ENCODE results near the gene CMTR2. TPM values are rescaled to one million over a fixed set of nuclear protein-coding genes. Genes with fewer than 3 reads are reported as not detected.
"Not testable (repeated sequence)": the region's sequence is repeated elsewhere in the genome, so short reads cannot be mapped to it uniquely, and the experiment has no call there.

CMTR2 gene, protein sequence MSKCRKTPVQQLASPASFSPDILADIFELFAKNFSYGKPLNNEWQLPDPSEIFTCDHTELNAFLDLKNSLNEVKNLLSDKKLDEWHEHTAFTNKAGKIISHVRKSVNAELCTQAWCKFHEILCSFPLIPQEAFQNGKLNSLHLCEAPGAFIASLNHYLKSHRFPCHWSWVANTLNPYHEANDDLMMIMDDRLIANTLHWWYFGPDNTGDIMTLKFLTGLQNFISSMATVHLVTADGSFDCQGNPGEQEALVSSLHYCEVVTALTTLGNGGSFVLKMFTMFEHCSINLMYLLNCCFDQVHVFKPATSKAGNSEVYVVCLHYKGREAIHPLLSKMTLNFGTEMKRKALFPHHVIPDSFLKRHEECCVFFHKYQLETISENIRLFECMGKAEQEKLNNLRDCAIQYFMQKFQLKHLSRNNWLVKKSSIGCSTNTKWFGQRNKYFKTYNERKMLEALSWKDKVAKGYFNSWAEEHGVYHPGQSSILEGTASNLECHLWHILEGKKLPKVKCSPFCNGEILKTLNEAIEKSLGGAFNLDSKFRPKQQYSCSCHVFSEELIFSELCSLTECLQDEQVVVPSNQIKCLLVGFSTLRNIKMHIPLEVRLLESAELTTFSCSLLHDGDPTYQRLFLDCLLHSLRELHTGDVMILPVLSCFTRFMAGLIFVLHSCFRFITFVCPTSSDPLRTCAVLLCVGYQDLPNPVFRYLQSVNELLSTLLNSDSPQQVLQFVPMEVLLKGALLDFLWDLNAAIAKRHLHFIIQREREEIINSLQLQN
- 18.8 TPM for total RNA-seq

GRCh38 chr16:71288890-71289731, at the start of gene CMTR2:
CMTR2 (minus strand) TSS chr16:71289402; CDS start chr16:71285920, 3,482 bp downstream.
- H3K27me3 ChIP-seq (ENCODE audit: insufficient read depth, low read length) = peaks cover 11% of the 10 kb centered on the region
- peaks cover 19% of the 10 kb centered on the region for H3K4me1 ChIP-seq (ENCODE audit: insufficient read depth, low read length)
- peak within 1 kb of the TSS; percentile 84 for H3K4me3 ChIP-seq (ENCODE audit: low read length)
- H3K9me3 ChIP-seq (ENCODE audit: low read depth, low read length) = no peaks in the 10 kb centered on the region

- Histone ChIP-seq H3K4me3 (ENCODE audit: low read length) (no peak overlapping the region), H3K27me3 (ENCODE audit: insufficient read depth, low read length) (no peaks in the 10 kb centered on the region), H3K4me1 (ENCODE audit: insufficient read depth, low read length) (no peaks in the 10 kb centered on the region), H3K9me3 (ENCODE audit: low read depth, low read length) (no peaks in the 10 kb centered on the region)
Observed at GRCh38 chr16:71338632-71339031, 49.4 kb upstream of the CMTR2 start.

- no peaks in the 10 kb centered on the region for H3K27me3 ChIP-seq (ENCODE audit: insufficient read depth, low read length)
- H3K4me1 ChIP-seq (ENCODE audit: insufficient read depth, low read length) = no peaks in the 10 kb centered on the region
- H3K4me3 ChIP-seq (ENCODE audit: low read length) = no peak overlapping the region
- no peaks in the 10 kb centered on the region for H3K9me3 ChIP-seq (ENCODE audit: low read depth, low read length)
Observed at GRCh38 chr16:71338193-71338592, 49.0 kb upstream of the CMTR2 start.

GRCh38 chr16:71337631-71338030, 48.4 kb upstream of the CMTR2 start:
- Histone ChIP-seq H3K9me3 (ENCODE audit: low read depth, low read length) (no peaks in the 10 kb centered on the region), H3K4me3 (ENCODE audit: low read length) (no peak overlapping the region), H3K4me1 (ENCODE audit: insufficient read depth, low read length) (no peaks in the 10 kb centered on the region), H3K27me3 (ENCODE audit: insufficient read depth, low read length) (no peaks in the 10 kb centered on the region)

DNA sequence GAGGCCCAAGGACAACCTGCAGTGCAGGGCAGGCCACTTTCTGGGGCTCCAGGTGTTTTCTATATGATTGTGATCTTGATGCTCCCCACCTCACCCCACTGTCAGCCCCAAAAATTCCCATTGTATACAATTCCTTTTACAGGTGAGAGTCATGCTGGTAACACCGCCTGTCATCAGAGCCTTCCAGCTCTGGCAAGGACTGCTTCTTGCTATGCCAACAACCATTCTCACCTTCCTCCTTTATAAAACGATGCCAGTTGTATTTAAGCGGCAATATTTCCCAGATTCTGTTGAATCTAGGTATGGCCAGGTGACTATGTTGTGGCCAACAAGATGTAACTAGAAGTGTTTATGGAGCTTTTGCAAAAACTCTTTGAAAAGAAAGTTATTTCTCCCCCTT, 38.9 kb upstream of the CMTR2 start:
- H3K9me3 ChIP-seq (ENCODE audit: low read depth, low read length) = no peaks in the 10 kb centered on the region
- H3K4me1 ChIP-seq (ENCODE audit: insufficient read depth, low read length) = no peaks in the 10 kb centered on the region
- H3K4me3 ChIP-seq (ENCODE audit: low read length) = no peak overlapping the region
- peaks cover 3% of the 10 kb centered on the region for H3K27me3 ChIP-seq (ENCODE audit: insufficient read depth, low read length)

DNA sequence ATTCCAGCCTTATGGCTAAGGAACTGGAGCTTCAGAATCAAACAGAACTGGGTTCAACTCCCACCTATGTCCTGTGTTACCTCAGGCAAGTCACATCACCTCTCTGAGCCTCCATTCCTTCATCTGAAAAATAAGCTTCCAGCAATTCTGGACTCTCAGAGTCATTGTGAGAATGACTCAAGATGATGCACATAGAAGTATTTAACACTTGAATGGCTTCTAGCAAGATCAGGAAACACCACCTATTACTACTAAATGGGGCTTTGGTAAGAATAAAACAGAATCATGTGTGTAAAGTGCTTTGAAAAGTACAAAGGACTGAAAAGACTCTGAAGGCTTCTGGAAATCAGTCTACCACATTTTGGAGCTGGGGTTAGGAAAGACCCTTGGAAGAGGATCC, 38.5 kb upstream of the CMTR2 start:
- Histone ChIP-seq H3K9me3 (ENCODE audit: low read depth, low read length) (no peaks in the 10 kb centered on the region), H3K4me1 (ENCODE audit: insufficient read depth, low read length) (no peaks in the 10 kb centered on the region), H3K27me3 (ENCODE audit: insufficient read depth, low read length) (peaks cover 3% of the 10 kb centered on the region), H3K4me3 (ENCODE audit: low read length) (no peak overlapping the region)

DNA sequence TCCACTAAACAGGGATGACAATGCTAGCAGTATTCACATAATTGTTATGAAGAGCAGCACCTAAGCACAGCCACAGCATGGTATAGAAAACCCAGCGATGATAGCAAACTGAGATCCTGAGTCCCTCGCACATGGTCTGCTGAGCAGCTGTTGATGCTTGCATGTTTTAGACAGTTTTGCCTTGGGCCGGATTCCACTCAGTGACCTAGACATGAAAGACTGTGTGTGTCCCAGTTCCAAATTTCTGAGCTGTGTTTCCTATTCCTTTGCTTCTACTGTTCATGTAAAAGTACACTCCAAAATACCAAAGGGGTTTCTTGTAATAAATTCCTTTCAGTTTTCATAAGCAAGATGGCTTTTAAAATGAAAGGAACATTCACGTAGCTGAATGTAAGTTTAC, 30.8 kb upstream of the CMTR2 start:
- H3K9me3 ChIP-seq (ENCODE audit: low read depth, low read length) = no peaks in the 10 kb centered on the region
- no peaks in the 10 kb centered on the region for H3K4me1 ChIP-seq (ENCODE audit: insufficient read depth, low read length)
- H3K4me3 ChIP-seq (ENCODE audit: low read length) = no peak overlapping the region
- H3K27me3 ChIP-seq (ENCODE audit: insufficient read depth, low read length) = peaks cover 3% of the 10 kb centered on the region

GRCh38 chr16:71315269-71315668, 26.1 kb upstream of the CMTR2 start:
- Histone ChIP-seq H3K27me3 (ENCODE audit: insufficient read depth, low read length) (peaks cover 7% of the 10 kb centered on the region), H3K4me1 (ENCODE audit: insufficient read depth, low read length) (no peaks in the 10 kb centered on the region), H3K9me3 (ENCODE audit: low read depth, low read length) (no peaks in the 10 kb centered on the region), H3K4me3 (ENCODE audit: low read length) (no peak overlapping the region)

- H3K4me3 ChIP-seq (ENCODE audit: low read length); H3K9me3 ChIP-seq (ENCODE audit: low read depth, low read length); H3K4me1 ChIP-seq (ENCODE audit: insufficient read depth, low read length): not testable (repeated sequence)
- H3K27me3 ChIP-seq (ENCODE audit: insufficient read depth, low read length) = peaks cover 11% of the 10 kb centered on the region
Observed at GRCh38 chr16:71313591-71313990, 24.4 kb upstream of the CMTR2 start.

DNA sequence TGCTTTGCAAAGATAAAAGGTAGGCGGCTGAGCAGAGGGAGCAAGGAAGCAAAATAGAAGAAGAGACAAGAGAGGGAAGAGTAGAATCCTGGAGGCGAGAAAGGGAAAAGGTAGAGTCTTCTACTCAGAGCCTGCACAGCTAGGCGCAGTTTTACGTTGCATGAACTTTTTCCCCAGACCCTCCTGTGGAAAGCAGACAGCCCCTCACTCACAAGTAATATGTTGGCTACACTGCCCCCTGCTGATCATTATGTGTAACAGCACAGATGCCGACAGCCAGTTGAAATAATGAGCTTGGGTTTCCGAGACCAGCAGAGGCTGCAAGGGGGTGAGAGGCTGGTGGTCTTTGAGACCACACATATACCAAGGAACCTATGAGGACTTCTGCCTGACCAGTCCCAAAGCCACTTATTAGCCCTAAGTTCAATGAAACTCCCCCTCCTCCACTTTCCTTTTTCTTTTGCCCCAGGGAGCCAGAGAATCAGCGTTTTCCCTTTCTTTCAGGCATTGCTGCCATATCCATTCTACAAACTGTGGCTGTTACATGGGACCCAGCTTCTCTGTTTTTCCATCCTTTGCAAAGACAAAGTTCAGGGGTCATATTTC, 22.5 kb upstream of the CMTR2 start:
- no peaks in the 10 kb centered on the region for H3K4me1 ChIP-seq (ENCODE audit: insufficient read depth, low read length)
- no peak overlapping the region for H3K4me3 ChIP-seq (ENCODE audit: low read length)
- no peaks in the 10 kb centered on the region for H3K9me3 ChIP-seq (ENCODE audit: low read depth, low read length)
- H3K27me3 ChIP-seq (ENCODE audit: insufficient read depth, low read length) = peaks cover 11% of the 10 kb centered on the region

DNA sequence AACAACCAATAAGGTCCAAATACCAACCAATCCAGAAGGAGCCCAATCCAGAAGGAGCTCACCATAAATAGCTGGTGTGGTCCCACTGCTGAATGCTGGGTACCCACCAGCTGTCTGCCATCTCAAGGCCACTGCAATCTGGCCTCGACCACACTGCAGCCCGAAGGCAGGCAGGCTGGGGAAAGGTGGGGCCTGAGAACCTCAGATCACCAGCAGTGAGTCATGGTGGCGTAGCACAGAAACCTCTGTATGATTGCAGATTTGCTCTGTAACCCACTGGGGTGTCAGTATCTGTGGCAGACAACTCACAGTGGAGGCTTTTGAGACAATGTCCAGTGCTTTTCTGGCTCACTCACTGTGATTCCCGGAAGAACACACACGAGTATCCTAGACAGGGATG, 14.7 kb upstream of the CMTR2 start:
- Histone ChIP-seq H3K4me3 (ENCODE audit: low read length) (no peak overlapping the region), H3K4me1 (ENCODE audit: insufficient read depth, low read length) (no peaks in the 10 kb centered on the region), H3K27me3 (ENCODE audit: insufficient read depth, low read length) (peaks cover 1% of the 10 kb centered on the region), H3K9me3 (ENCODE audit: low read depth, low read length) (no peaks in the 10 kb centered on the region)

- no peak overlapping the region for H3K4me3 ChIP-seq (ENCODE audit: low read length)
- H3K27me3 ChIP-seq (ENCODE audit: insufficient read depth, low read length) = peaks cover 14% of the 10 kb centered on the region
- H3K9me3 ChIP-seq (ENCODE audit: low read depth, low read length) = no peaks in the 10 kb centered on the region
- H3K4me1 ChIP-seq (ENCODE audit: insufficient read depth, low read length) = no peaks in the 10 kb centered on the region
Observed at GRCh38 chr16:71297341-71297634, 8.1 kb upstream of the CMTR2 start.

DNA sequence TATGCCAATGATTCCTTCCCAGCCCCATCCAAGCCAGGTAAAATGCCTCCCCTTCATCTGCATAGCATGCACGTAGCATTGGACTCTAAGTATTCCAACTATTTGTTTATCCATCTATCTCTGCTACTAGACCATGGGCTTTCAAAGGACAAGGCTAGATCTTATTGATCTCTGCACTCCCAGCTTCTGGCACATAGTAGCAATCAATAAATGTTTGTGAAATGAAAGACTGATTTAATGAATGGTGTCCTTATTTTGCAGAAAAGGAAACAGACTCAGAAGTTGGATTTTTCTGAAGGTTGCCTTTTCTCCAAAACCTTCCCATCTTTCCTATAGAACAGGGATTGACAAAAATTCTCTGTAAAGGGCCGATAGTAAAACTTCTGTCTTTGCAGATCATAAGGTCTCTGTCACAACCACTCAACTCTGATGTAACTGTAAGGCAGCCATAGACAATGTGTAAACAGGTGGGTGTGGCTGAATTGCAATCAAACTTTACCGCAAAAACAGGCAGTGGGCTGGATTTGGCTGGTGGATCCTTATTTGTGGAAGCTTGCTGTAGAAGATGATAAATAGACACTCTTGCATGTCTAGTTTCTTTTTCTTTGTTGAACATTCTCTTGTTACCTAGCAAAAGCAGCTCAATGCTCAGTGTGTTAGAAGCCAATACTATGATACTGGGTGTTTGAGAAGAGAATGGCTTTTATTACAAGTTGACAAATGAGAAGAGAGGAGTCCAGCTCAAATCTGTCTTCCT, 7.6 kb upstream of the CMTR2 start:
- H3K4me3 ChIP-seq (ENCODE audit: low read length) = no peak overlapping the region
- H3K27me3 ChIP-seq (ENCODE audit: insufficient read depth, low read length) = peaks cover 14% of the 10 kb centered on the region
- no peaks in the 10 kb centered on the region for H3K9me3 ChIP-seq (ENCODE audit: low read depth, low read length)
- no peaks in the 10 kb centered on the region for H3K4me1 ChIP-seq (ENCODE audit: insufficient read depth, low read length)

DNA sequence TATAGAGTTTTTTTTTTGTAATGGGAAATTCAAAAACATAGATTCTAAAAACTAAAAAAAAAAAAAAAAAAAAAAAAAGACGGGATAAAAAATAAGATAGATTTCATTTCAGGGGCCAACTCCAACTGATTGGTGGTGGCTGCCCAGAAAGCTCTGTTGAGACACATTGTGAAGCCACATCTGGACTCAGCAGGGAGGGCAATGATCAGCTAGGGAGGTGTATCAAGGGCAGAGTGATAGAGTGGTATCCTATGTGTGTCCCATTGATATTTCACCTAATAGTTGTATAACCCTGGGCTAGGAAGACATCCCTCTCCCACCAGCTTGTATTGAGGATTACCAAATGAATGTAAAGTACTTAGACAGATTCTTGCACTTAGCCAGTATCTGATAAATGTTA, 6.7 kb upstream of the CMTR2 start:
- Histone ChIP-seq H3K9me3 (ENCODE audit: low read depth, low read length) (no peaks in the 10 kb centered on the region), H3K4me3 (ENCODE audit: low read length) (no peak overlapping the region), H3K4me1 (ENCODE audit: insufficient read depth, low read length) (no peaks in the 10 kb centered on the region), H3K27me3 (ENCODE audit: insufficient read depth, low read length) (peaks cover 14% of the 10 kb centered on the region)

Measured in mononuclear cell (primary cell).